ENCODE results near the gene ZBTB44.

- TF ChIP-seq CTCF (IDR thresholded peaks at IDR 0.05; ENCODE audit: low read length) (no peak), EZH2 (IDR thresholded peaks at IDR 0.05; ENCODE audit: borderline replicate concordance, low read length) (no peak)
Measured at GRCh38 chr11:130209128-130209932, 105.4 kb downstream of the ZBTB44 start.
